Subcutaneous adipose tissue (tissue), 4 donors: ENCODE data around the gene CSF3. TPM values are rescaled to one million over a fixed set of nuclear protein-coding genes. Genes with fewer than 3 reads are reported as not detected.

Experiments
- total RNA-seq, 4 donors: library from RNA; depleted of rRNA; stranded (reverse); fragments of >200 nt; gene quantifications; one replicate each; pipeline ENCODE4 v1.1.0, GENCODE V29; 2016
- TF ChIP-seq, protein P1 (sequence below): fragments of 450-650 bp; IDR thresholded peaks from one replicate; pipeline ENCODE4 v1.5.1; 2016; ENCODE audit warnings: low read depth, mild to moderate bottlenecking, control low read depth, antibody characterized with exemption, moderate library complexity

The CSF3 gene, protein sequence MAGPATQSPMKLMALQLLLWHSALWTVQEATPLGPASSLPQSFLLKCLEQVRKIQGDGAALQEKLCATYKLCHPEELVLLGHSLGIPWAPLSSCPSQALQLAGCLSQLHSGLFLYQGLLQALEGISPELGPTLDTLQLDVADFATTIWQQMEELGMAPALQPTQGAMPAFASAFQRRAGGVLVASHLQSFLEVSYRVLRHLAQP
- total RNA-seq, result not detected

DNA sequence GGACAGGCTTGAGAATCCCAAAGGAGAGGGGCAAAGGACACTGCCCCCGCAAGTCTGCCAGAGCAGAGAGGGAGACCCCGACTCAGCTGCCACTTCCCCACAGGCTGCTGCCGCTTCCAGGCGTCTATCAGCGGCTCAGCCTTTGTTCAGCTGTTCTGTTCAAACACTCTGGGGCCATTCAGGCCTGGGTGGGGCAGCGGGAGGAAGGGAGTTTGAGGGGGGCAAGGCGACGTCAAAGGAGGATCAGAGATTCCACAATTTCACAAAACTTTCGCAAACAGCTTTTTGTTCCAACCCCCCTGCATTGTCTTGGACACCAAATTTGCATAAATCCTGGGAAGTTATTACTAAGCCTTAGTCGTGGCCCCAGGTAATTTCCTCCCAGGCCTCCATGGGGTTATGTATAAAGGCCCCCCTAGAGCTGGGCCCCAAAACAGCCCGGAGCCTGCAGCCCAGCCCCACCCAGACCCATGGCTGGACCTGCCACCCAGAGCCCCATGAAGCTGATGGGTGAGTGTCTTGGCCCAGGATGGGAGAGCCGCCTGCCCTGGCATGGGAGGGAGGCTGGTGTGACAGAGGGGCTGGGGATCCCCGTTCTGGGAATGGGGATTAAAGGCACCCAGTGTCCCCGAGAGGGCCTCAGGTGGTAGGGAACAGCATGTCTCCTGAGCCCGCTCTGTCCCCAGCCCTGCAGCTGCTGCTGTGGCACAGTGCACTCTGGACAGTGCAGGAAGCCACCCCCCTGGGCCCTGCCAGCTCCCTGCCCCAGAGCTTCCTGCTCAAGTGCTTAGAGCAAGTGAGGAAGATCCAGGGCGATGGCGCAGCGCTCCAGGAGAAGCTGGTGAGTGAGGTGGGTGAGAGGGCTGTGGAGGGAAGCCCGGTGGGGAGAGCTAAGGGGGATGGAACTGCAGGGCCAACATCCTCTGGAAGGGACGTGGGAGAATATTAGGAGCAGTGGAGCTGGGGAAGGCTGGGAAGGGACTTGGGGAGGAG, at the start of gene CSF3:
TSS of gene CSF3 (plus strand) at position 436 of the 993 bp plus-strand sequence. CDS start at position 471, 35 bp downstream.
- TF ChIP-seq, protein P1, sequence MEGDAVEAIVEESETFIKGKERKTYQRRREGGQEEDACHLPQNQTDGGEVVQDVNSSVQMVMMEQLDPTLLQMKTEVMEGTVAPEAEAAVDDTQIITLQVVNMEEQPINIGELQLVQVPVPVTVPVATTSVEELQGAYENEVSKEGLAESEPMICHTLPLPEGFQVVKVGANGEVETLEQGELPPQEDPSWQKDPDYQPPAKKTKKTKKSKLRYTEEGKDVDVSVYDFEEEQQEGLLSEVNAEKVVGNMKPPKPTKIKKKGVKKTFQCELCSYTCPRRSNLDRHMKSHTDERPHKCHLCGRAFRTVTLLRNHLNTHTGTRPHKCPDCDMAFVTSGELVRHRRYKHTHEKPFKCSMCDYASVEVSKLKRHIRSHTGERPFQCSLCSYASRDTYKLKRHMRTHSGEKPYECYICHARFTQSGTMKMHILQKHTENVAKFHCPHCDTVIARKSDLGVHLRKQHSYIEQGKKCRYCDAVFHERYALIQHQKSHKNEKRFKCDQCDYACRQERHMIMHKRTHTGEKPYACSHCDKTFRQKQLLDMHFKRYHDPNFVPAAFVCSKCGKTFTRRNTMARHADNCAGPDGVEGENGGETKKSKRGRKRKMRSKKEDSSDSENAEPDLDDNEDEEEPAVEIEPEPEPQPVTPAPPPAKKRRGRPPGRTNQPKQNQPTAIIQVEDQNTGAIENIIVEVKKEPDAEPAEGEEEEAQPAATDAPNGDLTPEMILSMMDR, result no peak

DNA sequence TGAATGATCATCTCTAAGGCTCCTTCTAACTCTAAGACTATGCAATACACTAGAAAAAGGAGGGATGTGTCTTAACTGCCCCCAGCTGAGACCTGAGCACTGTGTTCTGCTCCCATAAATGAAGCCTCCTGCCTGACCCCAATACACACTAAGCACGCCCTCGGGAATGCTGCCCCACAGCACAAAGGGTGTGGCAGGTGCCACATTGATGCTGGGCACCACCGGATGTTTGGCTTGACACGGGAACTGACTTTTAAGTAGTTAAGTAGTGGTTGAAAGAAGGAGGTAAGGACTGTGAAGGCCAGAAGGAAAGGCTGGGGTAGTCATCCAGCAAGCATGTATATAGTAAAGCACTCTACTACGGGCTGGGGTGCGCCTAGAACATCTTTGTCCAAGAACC, 48.5 kb upstream of the CSF3 start:
- TF ChIP-seq, protein P1, result no peak

DNA sequence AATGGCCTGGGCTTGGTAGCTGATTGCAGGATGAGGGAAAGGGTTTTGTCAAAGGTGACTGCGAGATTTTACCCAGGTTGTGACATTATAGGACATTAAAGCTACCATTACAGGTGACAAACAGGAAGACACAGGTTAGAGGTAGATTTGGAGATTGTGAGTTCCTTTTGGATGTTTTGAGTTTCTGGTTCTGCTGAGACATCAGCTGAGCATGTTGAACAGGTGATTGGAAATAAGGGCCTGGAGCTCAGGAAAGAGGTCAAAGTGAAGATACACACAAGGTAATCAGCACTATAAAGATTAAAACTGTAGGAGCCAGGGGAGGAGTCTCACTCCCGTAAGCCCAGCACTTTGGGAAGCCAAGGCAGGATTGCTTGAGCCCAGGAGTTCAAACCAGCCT, 46.5 kb upstream of the CSF3 start:
- TF ChIP-seq, protein P1, result no peak

DNA sequence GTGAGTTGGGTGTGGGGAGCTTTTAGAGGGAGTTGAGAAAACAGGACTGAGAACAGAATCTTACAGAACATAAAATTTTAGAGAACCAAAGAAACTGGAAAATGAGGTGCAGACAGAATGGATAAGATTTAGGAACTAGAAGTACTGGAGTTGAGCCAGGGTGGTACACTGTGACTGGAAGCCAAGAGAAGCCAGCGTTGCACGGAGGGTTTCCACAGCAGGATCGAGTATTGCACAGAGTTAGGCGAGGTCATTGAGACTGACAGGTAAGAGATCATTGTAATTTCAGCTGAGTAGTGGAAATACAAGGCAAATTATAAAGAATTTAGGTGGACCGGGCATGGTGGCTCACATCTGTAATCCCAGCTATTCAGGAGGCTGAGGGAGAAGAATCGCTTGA, 45.9 kb upstream of the CSF3 start:
- TF ChIP-seq, protein P1, result no peak

DNA sequence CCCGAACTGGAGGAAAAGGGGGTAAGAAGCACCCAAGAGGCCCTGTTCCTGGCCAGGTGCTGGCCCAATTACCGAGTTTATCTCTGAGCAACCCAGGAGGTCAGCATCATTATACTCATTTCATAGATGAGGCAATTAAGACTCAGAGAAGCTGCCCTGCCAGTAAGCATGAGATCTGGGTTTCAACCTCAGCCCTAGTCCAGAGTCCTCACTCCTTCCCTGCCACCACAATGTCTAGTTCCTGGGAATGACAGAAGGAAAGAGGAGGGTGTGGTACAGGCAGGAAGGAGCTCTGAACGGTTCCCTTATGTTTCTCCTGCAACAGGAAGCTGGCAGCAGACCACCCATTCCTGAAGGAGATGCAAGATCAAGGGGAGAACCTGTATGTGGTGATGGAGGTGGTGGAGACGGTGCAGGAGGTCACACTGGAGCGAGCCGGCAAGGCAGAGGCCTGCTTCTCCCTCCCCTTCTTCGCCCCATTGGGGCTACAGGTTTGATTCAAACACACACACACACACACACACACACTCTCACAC, 45.0 kb upstream of the CSF3 start:
- TF ChIP-seq, protein P1, result no peak

DNA sequence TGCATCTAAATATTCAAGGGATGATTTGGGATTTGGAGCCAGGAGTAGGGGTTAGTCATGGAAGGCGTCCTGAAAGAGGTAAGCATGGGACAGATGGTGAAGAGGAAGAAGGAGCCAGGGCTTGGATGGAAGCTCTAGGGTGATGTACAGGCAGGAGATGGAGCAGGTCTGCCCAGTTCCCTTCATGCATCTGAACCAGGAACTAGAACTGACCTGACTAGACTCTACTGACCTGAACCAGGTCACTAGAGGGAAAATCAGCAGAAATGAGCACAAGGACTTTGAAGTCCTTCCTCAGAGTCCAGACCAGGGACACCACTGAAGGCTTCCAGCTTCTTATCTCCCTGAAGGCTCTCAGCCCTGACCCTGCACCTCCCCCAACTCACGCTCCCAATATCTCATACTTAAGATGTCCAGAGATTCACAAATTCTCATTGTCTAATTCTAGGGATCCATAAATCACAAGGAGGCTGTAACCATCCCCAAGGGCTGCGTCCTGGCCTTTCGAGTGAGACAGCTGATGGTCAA, 44.1 kb upstream of the CSF3 start:
- TF ChIP-seq, protein P1, result no peak

DNA sequence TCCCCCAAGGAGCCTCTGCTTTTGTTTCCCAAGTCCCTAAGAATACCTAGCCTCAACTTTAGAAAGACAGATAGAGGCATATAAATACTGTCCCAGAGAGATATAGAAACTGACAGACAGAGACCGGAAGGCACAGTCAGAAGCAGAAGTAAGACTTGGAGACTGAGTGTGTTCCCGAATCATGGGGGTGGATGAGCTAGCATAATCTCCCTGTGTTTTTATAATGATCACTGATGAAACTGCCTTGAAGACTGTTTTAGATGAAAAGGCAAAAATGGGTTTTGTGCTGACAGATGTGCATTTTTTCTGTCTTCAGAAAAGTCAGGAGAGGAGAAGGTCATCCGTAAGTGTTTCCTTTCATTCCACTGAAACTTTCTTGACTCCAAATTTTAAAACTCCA, 43.0 kb upstream of the CSF3 start:
- TF ChIP-seq, protein P1, result no peak
